22Rv1 (cell line): Measurements from ENCODE around the gene BAHCC1.

Source experiments
- H3K27ac ChIP-seq: fragments of 450-650 bp; 2 replicates; pipeline ENCODE4 v1.5.1; 2017
- ZFX ChIP-seq: fragments of 450-650 bp; IDR thresholded peaks from 2 replicates; pipeline ENCODE4 v1.6.1; 2017; ENCODE audit warnings: antibody characterized with exemption, borderline replicate concordance
- TF ChIP-seq, protein P1 (sequence below): fragments of 450-650 bp; IDR thresholded peaks from 2 replicates; pipeline ENCODE4 v1.5.1; 2017; ENCODE audit warnings: mild to moderate bottlenecking

BAHCC1 gene

DNA sequence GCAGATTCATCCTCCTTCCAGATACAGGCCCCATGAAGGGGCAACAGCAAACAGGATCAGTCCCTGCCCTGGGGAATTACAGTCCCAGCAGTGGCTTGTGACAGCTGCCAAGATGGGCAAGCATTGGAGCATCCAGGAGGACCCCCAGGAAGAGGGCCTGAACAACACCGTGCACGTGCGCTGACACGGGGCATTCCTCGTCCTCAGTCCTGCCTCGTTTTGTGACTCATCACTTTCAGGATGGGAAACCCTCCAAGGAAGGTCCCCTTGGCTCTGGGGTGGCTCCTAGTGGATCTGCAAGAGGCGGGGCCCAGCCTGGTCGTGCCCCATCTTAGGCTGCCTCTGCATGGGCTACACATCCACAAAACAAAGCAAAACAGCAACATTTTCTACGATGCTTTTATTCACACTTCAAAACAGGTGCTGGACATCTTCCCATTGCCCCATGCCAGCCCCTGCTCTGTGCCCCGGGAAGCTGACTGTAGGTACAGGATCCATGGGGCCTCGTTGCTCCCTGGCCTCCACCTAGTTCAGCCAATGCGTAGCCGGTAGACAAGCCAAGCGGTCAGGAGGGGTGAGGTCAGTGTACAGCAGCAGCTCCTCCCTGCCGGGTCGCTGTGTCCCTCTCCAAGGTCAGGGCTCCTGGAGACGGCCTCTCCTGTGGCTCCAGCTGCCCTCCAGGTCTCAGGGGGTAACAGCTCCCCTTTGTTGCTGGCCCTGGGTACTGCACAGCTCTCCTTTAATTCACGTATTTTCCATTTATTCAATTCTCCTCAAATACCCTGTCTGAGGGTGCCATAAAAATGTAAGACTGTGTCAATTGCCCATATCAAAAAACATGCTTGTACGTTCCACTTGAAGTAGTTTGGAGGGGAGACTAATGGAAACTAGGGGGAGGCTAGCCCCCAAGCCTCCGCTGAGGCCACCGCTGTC is 85.1 kb downstream of the BAHCC1 start:
- TF ChIP-seq, protein P1, sequence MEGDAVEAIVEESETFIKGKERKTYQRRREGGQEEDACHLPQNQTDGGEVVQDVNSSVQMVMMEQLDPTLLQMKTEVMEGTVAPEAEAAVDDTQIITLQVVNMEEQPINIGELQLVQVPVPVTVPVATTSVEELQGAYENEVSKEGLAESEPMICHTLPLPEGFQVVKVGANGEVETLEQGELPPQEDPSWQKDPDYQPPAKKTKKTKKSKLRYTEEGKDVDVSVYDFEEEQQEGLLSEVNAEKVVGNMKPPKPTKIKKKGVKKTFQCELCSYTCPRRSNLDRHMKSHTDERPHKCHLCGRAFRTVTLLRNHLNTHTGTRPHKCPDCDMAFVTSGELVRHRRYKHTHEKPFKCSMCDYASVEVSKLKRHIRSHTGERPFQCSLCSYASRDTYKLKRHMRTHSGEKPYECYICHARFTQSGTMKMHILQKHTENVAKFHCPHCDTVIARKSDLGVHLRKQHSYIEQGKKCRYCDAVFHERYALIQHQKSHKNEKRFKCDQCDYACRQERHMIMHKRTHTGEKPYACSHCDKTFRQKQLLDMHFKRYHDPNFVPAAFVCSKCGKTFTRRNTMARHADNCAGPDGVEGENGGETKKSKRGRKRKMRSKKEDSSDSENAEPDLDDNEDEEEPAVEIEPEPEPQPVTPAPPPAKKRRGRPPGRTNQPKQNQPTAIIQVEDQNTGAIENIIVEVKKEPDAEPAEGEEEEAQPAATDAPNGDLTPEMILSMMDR: no peak
- no peak for TF ChIP-seq ZFX
- peak overlapping the region; percentile 83 for H3K27ac ChIP-seq

DNA sequence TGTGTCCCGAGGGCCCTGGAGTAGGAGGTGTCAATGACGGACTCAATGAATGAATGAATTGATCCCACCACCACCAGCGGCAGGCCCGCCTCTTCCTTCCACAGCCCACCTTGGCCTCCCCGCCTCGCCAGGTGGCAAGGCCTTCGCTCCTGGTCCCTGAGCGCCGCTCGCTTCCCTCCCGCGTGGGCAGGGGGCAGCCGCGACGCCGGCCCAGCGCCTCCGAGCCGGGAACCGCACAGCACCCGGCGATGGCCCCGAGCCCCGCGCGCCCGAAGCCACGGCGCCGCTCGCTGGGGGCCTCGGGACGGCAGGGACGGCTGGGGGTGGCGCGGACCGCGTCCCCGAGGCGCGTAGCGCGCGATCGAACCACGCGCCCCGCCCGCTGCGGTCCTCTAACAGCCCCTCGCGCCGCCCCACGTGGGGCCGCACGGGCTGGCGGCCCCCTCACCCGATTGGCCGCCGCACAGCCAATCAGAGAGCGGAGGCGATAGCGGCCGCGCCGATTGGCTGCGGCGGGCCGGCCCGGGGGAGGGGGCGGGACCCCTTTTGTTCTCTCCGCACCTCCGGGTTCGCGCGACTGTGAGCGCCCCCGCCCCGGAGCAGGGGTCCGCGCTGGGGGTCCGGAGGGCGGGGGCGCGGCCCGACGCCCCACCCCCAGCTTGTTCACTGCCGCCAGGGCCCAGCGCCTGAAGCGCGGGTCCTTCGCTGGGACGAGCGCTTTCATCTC is 86.0 kb downstream of the BAHCC1 start:
- no peak for TF ChIP-seq ZFX
- TF ChIP-seq, protein P1: no peak
- peak overlapping the region; percentile 83 for H3K27ac ChIP-seq

DNA sequence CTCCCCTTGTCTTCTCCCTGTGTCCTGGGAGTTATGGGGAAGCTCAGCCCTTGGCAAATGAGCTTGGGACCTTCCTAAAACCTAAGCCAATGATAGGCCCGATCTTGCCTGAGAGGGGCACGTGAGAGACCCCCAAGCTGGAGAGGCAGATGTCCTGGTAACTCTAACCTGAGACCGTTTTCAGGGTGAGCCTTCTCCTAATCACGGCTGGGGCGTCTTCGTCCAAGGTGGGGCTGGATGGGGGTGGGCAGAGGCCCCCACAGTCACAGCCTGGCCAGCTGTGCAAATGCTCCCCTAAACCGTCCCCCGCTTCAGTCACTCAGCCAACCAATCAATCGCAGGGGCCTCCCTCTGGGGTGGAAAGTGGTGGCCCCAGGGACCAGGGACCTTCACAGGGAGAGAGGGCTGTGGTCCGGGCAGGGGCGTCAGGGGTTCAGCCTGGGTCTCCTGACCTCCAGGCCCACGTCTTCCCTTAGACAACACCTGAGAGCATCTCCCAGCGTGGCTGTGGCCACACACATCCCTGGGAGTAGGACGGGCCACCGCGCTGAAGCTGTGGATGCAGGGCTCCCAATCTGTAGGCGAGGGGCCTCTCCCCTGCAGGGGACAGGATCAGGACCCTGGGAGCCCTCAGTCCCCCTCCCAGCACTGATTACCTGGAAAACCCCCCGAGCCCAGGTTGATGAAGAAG is 86.7 kb downstream of the BAHCC1 start:
- peak overlapping the region; percentile 83 for H3K27ac ChIP-seq
- TF ChIP-seq, protein P1: no peak
- TF ChIP-seq ZFX: no peak

DNA sequence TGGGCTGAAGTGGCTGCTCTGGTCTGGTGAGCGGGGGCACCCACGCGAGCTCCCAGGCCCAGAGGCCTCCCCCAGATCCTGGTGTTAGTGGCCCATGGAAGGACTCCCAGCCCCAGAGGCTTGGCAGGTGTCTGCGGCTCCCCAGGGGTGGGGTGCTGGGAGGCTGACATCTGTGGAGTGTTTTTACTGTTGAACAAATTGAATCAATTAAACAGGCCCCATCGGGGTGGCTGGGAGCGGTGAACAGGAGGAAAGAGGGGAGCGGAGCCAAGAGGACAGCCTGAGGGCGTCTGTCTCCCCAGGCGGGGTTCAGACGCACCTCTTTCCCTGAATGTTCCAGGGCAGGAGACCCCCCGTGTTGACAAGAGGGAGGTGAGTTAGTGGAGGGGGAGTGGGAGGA is 87.4 kb downstream of the BAHCC1 start:
- TF ChIP-seq ZFX: no peak
- TF ChIP-seq, protein P1: no peak
- peak overlapping the region; percentile 83 for H3K27ac ChIP-seq

DNA sequence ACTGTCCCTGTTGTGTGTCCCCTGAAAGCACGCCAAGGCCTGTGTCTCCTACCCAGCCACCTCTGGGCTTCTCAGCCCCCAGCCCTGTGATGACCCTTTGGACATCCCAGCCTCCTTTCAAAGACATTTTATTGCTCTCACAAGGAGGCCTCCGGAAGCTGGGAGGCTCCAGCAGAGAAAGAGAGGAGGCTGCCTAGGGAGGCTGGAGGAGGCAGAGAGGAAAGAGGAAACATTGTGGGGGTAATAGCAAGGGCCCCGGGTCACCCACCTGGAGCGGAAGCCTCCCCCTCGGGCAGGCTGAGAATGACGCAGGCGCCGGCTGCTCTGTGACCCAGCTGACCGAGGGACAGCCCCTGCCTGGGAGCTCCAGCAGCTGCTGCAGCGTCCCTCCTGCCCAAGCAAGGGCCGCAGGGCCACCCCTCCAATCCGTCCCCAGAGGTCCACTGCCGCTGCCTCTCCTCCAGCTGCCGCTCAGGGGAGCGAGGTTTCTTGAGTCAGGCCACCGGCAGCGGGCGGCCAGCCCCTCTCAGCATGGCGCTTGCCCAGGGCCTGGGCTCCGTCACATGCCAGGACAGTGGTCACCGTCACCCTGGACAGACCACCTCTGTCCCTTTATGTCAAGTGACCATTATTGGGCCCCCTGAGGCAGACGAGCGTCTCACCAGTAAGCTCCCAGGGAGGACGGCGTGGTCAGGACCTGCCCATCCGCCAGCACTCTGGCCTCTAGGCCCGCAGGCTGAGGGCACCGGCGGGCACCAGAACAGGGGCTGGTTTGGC is 88.0 kb downstream of the BAHCC1 start:
- TF ChIP-seq, protein P1: no peak
- no peak for TF ChIP-seq ZFX
- peak overlapping the region; percentile 83 for H3K27ac ChIP-seq

DNA sequence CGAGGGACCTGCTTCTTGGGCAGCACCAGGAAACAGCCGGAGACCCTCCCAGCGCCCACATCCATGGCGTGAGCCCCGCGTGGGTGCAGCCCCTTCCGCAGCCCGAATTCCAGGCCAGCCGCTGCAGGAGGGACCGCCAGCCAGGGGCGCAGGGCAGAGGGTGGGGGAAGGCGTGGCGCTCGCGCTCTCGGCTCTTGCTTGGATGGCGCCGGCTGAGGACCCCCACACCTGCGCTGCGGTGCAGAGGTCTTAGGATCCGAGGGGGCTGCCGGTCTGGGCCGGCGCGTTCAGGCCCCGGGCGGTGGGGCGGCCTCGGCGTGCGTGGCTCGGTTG is 88.6 kb downstream of the BAHCC1 start:
- H3K27ac ChIP-seq: peak overlapping the region; percentile 83
- TF ChIP-seq, protein P1: no peak
- no peak for TF ChIP-seq ZFX
